Lung (tissue), 12 donors: ENCODE measurements around the gene NKIRAS2. TPM values are rescaled to one million over a fixed set of nuclear protein-coding genes. Genes with fewer than 3 reads are reported as not detected.

Source experiments
- ATAC-seq: fragments of 200-7000 bp; cut with Tn5 transposase; one replicate; pipeline ENCODE4 v1.9.1; 2020; ENCODE audit warnings: moderate number of reproducible peaks; ENCODE audit not compliant: insufficient read depth, low FRiP score
- DNase-seq, 3 donors: peaks; one replicate each; pipeline ENCODE4 v3.0.0-alpha.2; 2013 to 2017
- H3K27ac ChIP-seq, 2 donors: one replicate each; pipeline ENCODE4 v1.5.1; 2013; ENCODE audit warnings: mild to moderate bottlenecking in 2 of 2, moderate library complexity in 2 of 2, control low read depth in 1 of 2, inconsistent platforms in 1 of 2, low read depth in 1 of 2, low read length in 1 of 2
- H3K27me3 ChIP-seq, 3 donors: one replicate each; pipeline ENCODE4 v1.5.1; 2013; ENCODE audit warnings: low read length in 2 of 3; ENCODE audit not compliant: control insufficient read depth in 3 of 3, insufficient read depth in 3 of 3
- H3K36me3 ChIP-seq, 4 donors: one replicate each; pipeline ENCODE4 v1.5.1; 2013; ENCODE audit warnings: low read length in 4 of 4, mild to moderate bottlenecking in 1 of 4, moderate library complexity in 1 of 4; ENCODE audit not compliant: control insufficient read depth in 4 of 4, insufficient read depth in 4 of 4
- H3K4me1 ChIP-seq, 5 donors: one replicate each; pipeline ENCODE4 v1.5.1; 2013; ENCODE audit warnings: low read length in 5 of 5, mild to moderate bottlenecking in 2 of 5, moderate library complexity in 1 of 5; ENCODE audit not compliant: control insufficient read depth in 5 of 5, insufficient read depth in 5 of 5
- H3K4me3 ChIP-seq: one replicate; pipeline ENCODE4 v1.5.1; 2013; ENCODE audit warnings: mild to moderate bottlenecking, control low read depth, moderate library complexity
- H3K9ac ChIP-seq, 2 donors: one replicate each; pipeline ENCODE4 v1.5.1; 2013; ENCODE audit warnings: low read length in 2 of 2, control low read depth in 1 of 2; ENCODE audit not compliant: insufficient read depth in 1 of 2
- H3K9me3 ChIP-seq, 4 donors: one replicate each; pipeline ENCODE4 v1.5.1; 2013; ENCODE audit warnings: low read length in 3 of 4, mild to moderate bottlenecking in 1 of 4, moderate library complexity in 1 of 4; ENCODE audit not compliant: control insufficient read depth in 4 of 4, insufficient read depth in 3 of 4
- CTCF ChIP-seq: IDR thresholded peaks from 2 replicates; pipeline ENCODE4 v1.5.1; 2012; ENCODE audit warnings: mild to moderate bottlenecking; ENCODE audit errors: control extremely low read depth, extremely low read depth
- WGBS, 2 donors: extraction: QIAGEN DNeasy Blood & Tissue Kit; methylation state at CpG; one replicate each; pipeline ENCODE4 v1.1.7; 2013; 5-methylcytosine and 5-hydroxymethylcytosine counted together
- polyA plus RNA-seq, 2 donors: library from polyadenylated mRNA; stranded (reverse); fragments of 200-250 nt; gene quantifications; one replicate each; pipeline ENCODE4 v1.2.1, GENCODE V29; 2013
- total RNA-seq, 2 donors: library from RNA; depleted of rRNA in 1 of 2; stranded (reverse); fragments of >200 nt in 1 of 2; gene quantifications; one replicate each; pipeline ENCODE4 v1.2.1, GENCODE V29; 2014 to 2021
- donor health status: control.
- donor health status: control.
- donor health status: Bipolar disorder and iron deficiency.
- donor health status: healthy.
- donor health status: DM: yes; HTN: yes; CAD: no.

NKIRAS2 gene
- total and polyA plus RNA-seq, 4 donors: 29.2 to 44.2 (median 32.3) TPM

GRCh38 chr17:42060231-42060630, 40.3 kb downstream of the NKIRAS2 start:
- no peak for ATAC-seq
- no peaks in the 10 kb centered on the region for H3K36me3 ChIP-seq
- 86% methylated on average over 4 of the region's 4 CpGs for WGBS, 2 donors
- no peak for DNase-seq
- H3K4me3 ChIP-seq: no peak overlapping the region
- no peaks in the 10 kb centered on the region for H3K27me3 ChIP-seq
- H3K27ac ChIP-seq: no peak overlapping the region
- H3K9me3 ChIP-seq: peaks cover 0 to 4% (median 0%) of the 10 kb centered on the region in 4 donors
- peaks cover 0 to 4% (median 0%) of the 10 kb centered on the region in 5 donors for H3K4me1 ChIP-seq
- TF ChIP-seq CTCF: no peak
- no peak overlapping the region for H3K9ac ChIP-seq

- Histone ChIP-seq H3K27ac (no peak overlapping the region), H3K4me3 (no peak overlapping the region), H3K27me3 (no peaks in the 10 kb centered on the region), H3K4me1 (peaks cover 0 to 4% (median 0%) of the 10 kb centered on the region in 5 donors), H3K36me3 (no peaks in the 10 kb centered on the region), H3K9me3 (peaks cover 0 to 2% (median 0%) of the 10 kb centered on the region in 4 donors), H3K9ac (no peak overlapping the region)
- TF ChIP-seq CTCF: no peak
- no peak for ATAC-seq
- no peak for DNase-seq
- 73 to 74% methylated on average over 5 of the region's 5 CpGs for WGBS, 2 donors
Measured at GRCh38 chr17:42061646-42062487, 42.0 kb downstream of the NKIRAS2 start.

- Histone ChIP-seq H3K36me3 (no peaks in the 10 kb centered on the region), H3K4me1 (peaks cover 0 to 4% (median 0%) of the 10 kb centered on the region in 5 donors), H3K27me3 (no peaks in the 10 kb centered on the region), H3K9me3 (peaks cover 0 to 2% (median 0%) of the 10 kb centered on the region in 4 donors), H3K9ac (no peak overlapping the region), H3K27ac (no peak overlapping the region), H3K4me3 (no peak overlapping the region)
- WGBS, 2 donors: 88 to 92% methylated on average over 14 of the region's 14 CpGs
- no peak for DNase-seq
- TF ChIP-seq CTCF: no peak
- ATAC-seq: no peak
Measured at GRCh38 chr17:42062681-42063080, 42.8 kb downstream of the NKIRAS2 start.
